HG02623 (cell line): ENCODE data around the gene ANK3.
A peak's percentile ranks its signal among the peaks of the same experiment; 100 is the strongest.

Experiments
- ATAC-seq: cut with Tn5 transposase; IDR thresholded peaks from one replicate; pipeline ENCODE4 v1.9.1; 2021; ENCODE audit warnings: moderate library complexity; ENCODE audit not compliant: unreplicated experiment

Gene ANK3

DNA sequence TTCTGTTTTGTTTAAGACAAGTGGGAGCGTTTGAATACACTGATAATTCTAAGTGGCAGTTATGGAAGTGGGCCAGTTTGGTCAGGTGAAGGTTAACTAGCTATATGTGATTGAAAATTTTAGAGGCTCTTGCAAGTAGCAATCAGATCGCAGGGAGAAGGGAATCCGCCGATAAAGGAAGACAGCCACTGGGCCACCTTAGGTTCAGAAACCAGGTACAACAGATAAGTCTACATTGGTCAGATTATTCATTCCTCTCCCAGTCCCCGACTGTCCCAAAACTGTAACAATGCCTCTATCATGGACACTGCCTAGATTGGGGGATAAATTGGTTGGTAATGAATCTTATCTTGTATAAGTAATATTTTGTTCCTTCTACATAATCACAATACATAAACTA is 8.9 kb downstream of the ANK3 start:
- no peak for ATAC-seq

GRCh38 chr10:60377955-60378354 is 11.7 kb downstream of the ANK3 start:
- ATAC-seq, result no peak

- no peak for ATAC-seq
Observed at GRCh38 chr10:60377042-60377352, 12.7 kb downstream of the ANK3 start.

GRCh38 chr10:60376221-60377041 is 13.2 kb downstream of the ANK3 start:
- ATAC-seq, result no peak

- ATAC-seq, result no peak
Observed at GRCh38 chr10:60375293-60376004, 14.2 kb downstream of the ANK3 start.

GRCh38 chr10:60374836-60375235 is 14.8 kb downstream of the ANK3 start:
- no peak for ATAC-seq

- ATAC-seq, result no peak
Observed at GRCh38 chr10:60372436-60372835, 17.2 kb downstream of the ANK3 start.

- no peak for ATAC-seq
Observed at GRCh38 chr10:60369547-60369930, 20.1 kb downstream of the ANK3 start.

DNA sequence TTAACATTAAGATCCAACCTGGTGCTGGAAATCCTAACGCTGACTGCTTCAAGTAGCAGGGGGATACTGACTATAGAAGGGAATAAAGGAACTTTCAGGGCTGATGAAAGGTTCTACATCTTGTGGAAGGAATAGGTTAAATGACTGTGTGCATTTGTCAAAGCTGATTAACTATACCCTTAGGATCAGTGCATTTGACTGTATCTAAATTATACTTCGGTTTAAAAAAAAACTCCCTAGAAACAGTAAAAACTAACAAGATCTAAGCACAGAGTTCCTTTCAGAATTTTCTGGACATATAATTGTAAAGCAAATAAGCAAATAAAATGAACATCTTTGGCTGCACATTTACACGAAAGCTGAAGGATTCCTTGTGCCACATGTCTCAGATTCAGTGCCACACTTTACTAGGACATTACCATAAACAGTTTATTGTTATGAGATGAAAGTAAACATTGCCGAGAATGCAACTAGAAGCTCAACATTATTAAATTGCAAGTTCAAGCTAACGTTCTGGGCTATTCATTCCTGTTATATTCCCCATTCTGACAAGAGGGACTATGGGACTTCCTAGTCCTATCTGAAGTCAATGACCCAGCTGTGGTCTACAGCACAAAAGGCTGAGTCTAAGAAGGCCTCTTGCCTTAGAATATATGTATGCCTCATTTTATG is 20.7 kb downstream of the ANK3 start:
- no peak for ATAC-seq

- no peak for ATAC-seq
Observed at GRCh38 chr10:60367901-60368300, 21.8 kb downstream of the ANK3 start.

GRCh38 chr10:60367431-60367830 is 22.2 kb downstream of the ANK3 start:
- ATAC-seq, result no peak

- no peak for ATAC-seq
Observed at GRCh38 chr10:60367024-60367423, 22.7 kb downstream of the ANK3 start.

- no peak for ATAC-seq
Observed at GRCh38 chr10:60363187-60363586, 26.5 kb downstream of the ANK3 start.

DNA sequence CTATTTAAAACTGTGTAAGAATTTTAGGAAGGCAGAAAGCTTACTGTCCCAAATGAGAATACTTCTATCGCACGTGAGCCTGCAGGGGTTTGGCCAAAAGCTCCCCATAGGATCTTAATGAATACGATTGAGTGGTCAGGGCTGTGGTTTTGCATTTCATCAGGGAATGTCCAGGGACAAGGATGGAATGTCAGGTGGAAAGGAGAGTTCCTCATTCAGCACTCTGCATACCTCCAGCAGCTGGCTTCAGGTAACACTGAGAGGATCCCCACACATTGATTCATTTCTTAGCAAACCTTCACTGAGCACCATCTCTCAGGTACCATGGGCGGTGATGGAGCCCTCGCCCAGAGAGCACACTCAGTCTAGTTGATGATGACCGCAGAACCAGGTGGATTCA is 27.2 kb downstream of the ANK3 start:
- no peak for ATAC-seq

GRCh38 chr10:60359066-60359465 is 30.6 kb downstream of the ANK3 start:
- no peak for ATAC-seq

DNA sequence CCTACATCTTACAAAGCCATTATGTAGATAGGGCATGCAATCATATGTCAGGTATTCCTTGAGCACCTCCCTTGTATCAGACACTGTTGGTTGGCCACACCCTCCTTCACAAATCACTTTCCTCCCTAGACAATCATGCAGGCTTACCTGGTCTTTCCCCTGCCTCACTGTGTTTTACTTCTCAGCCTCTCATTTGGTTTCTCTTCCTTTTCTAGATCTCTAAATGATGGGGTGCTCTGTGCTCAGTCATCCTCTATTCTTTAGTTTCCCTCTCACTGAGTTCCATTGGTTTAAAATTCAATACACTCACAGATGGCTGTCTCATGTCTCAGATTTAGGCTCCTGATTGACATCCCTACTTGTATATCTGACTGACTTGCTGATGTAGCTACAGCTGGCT is 31.4 kb downstream of the ANK3 start:
- peak; percentile 95 for ATAC-seq

DNA sequence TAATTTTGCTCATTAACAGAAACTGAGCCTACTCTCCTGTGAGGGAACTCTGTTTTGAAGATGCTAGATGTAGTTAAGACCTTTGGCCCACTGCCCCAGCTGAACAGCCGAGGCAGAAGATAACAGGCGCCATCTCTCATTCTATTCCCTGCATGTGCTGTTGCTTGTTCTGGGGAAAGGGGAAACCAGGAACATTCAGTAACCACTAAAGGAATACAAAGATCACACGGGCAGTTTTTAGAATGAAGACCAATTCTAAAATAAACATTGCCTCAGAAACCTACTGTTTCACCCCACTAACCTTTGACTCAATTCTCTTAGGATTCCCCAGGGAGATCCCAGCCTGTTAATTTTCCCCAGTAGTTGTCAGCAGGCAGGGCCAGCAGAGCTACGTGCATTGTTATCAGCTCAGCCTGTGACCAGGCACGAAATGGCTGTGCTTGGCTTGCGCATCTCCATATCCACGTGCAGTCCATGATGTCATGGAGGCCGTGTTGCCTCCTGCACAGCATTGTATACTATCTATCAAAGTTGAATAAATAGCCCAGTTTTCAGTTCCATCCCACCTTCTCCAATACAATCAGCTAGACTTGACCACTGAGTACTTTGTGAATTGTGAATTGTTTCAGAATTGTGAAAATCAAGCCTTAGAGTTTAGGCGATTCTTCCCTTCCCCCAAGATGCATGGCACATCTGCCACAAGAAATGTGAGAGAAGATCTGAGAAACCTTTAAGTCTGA is 36.0 kb downstream of the ANK3 start:
- ATAC-seq, result no peak

- ATAC-seq, result peak; percentile 54
Observed at GRCh38 chr10:60352105-60352504, 37.6 kb downstream of the ANK3 start.

DNA sequence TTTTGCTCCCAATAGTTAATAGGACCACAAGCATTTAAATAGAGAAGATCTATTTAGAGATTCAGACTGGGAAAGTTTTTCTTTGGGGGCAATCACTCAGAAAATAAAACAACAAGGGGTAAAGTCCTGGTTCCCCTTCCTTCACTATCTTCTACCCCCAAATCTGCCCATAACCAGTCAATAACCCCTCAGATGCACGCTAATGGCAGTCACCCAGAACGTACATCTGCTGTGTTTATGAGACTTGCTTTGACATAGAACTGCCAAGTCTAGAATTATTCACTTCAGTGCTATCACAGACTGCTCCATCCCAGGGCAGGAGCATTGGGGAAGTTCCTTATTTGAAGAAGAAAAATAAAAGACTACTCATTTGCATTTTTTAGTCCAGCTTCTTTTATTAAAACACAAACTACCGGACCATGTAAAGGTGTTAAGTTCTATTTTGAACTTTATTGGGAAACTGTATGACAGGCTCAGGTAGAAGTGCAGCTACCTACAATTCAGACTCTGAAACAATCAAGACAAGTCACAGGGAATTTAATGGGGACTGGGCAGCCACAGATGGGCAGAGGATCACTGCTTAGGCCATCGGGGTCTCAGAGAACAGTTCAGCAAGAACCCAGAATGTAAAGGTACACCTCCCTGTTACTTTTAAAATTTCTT is 38.4 kb downstream of the ANK3 start:
- peak; percentile 44 for ATAC-seq

- ATAC-seq, result no peak
Observed at GRCh38 chr10:60350400-60350799, 39.3 kb downstream of the ANK3 start.

DNA sequence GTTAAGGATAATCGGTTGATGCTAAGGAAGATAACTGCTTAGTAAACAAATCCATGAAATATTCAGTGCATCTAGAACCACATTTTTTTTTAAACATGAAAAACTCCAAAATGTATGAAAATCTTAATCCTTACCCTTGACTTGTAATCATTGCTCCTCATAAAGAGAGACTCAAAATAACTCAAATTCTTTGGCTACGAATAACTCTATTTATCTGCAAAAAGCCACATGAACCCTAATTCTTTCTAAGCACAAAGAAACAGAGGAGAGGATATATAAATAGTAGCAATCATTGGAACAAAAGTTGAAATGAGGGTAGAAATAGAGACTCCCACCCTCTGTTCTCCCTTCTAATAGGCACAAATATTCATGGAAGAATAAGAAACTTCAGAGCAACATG is 40.2 kb downstream of the ANK3 start:
- no peak for ATAC-seq
